Measurements from ENCODE around the gene CTF1.

Gene CTF1

GRCh38 chr16:30902029-30902972 lies 5.9 kb downstream of the CTF1 start:
- intact Hi-C loops (cut with DNase I): no loop called here
- DNase-seq: peak in 39 of 42 donors; percentile 39 to 83 (median 69)

DNA sequence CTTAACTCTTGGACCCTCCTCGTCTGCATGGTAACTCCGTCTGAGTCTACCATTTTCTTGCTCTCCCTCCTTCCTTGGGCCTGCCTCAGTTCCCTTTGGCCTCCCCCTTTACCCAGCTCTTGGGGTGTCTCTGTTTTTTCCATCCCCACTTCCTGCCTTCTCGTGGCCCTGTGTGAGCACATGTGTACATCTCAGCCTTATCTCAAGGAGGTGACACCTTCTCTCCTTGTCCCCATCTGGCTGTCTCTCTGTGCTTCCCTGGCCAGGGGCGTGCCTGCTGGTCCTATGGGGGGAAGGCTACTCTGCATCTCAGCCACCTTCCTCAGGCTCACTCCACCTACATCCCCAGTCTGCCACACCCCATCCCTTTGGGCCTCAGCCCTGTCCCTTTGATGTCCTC lies 6.6 kb downstream of the CTF1 start:
- intact Hi-C loops (cut with DNase I): no loop called here
- DNase-seq: no peak

- intact Hi-C loops (cut with DNase I): no loop called here
- DNase-seq: peak in 14 of 42 donors; percentile 13 to 61 (median 38)
Measured at GRCh38 chr16:30903596-30903995, 7.2 kb downstream of the CTF1 start.

- intact Hi-C loops (cut with DNase I): no loop called here
- DNase-seq: no peak
Measured at GRCh38 chr16:30904114-30904780, 7.8 kb downstream of the CTF1 start.

GRCh38 chr16:30907064-30907463 lies 10.7 kb downstream of the CTF1 start:
- intact Hi-C loops (cut with DNase I): no loop called here
- DNase-seq: no peak

GRCh38 chr16:30910427-30911029 lies 14.1 kb downstream of the CTF1 start:
- intact Hi-C loops (cut with DNase I): loop anchor here (10.0 kb wide), 1 partner anchor 66 kb away; no protein-coding TSS in a partner anchor

GRCh38 chr16:30912794-30913412 lies 16.5 kb downstream of the CTF1 start:
- DNase-seq: no peak
- intact Hi-C loops (cut with DNase I): loop anchor here (10.0 kb wide), 1 partner anchor 68 kb away; no protein-coding TSS in a partner anchor

More at GRCh38 chr16:30910427-30911029, 14.1 kb downstream of the CTF1 start:
- no peak for DNase-seq

DNA sequence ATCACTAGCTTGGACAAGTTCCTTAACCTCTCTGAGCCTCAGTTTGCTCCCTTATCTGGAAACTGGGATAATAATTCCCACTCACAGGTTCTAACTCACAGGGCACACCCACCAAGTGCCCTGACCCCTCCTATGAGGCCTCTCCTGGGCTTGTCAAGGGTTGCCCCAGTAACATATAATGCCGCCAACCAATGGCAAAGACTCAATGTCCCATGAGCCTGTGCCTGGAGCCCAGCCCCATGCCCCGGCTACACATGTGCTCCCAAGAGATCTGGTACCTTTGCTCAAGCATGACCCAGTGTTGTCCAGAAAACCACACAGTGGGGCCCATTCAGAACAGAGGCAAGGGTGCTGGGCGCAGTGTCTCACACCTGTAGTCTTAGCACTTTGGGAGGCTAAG lies 18.4 kb downstream of the CTF1 start:
- intact Hi-C loops (cut with DNase I): loop anchor here (10.0 kb wide), 1 partner anchor 70 kb away; no protein-coding TSS in a partner anchor
- no peak for DNase-seq

DNA sequence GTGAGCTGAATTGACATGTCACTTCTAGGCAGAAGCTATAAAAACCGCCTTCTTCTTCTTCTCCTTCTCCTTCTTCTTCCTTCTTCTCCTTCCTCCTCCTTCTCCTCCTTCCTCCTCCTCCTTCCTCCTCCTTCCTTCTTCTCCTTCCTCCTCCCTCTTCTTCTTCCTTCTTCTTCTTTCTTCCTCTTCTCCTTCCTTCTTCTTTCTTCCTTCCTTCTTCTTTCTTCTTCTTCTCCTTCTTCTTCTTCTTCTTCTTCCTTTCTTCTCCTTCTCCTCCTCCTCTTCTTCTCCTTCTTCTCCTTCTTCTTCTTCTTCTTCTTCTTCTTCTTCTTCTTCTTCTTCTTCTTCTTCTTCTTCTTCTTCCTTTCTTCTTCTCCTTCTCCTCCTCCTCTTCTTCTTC lies 22.2 kb downstream of the CTF1 start:
- DNase-seq: no peak
- intact Hi-C loops (cut with DNase I): loop anchor here (10.0 kb wide), 1 partner anchor 74 kb away; no protein-coding TSS in a partner anchor

DNA sequence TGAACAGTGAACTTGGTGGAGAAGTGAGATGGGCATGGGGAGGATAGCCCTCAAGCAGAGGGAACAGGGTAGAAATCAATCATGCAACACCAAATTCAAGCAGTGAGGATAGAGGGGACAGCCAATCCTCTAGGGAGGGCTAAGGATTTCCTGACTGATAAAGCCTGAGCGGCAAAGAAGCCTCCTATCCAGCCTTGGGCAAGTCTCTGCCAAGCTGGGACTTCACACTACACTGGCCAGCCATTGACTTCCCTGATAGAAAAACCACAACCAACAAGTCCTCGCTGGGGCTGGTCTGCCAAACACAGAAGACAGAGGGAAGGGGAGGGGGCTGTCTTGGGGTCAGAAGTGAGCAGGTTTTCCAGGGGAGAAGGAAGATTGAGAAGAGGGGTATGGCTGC lies 24.5 kb downstream of the CTF1 start:
- intact Hi-C loops (cut with DNase I): loop anchor here (10.0 kb wide), 2 partner anchors 116 to 266 kb away; partner anchors contain the start of genes FBRS and PRR14
- DNase-seq: no peak

DNA sequence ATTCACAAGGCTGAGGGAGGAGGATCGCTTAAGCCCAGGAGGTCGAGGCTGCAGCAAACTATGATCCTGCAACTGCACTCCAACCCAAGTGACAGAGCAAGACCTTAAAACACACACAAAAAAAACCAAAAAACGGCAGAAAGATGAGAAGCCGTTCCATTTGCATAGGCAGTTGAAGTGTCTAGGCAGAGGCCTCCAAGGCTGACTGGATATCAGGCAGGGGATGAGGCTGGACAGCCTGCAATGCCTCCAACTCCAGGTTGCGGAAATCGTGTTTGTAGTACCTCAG lies 25.0 kb downstream of the CTF1 start:
- intact Hi-C loops (cut with DNase I): loop anchor here (10.0 kb wide), 2 partner anchors 117 to 267 kb away; partner anchors contain the start of genes FBRS and PRR14
- no peak for DNase-seq

GRCh38 chr16:30921748-30922419 lies 25.5 kb downstream of the CTF1 start:
- intact Hi-C loops (cut with DNase I): loop anchor here (2.0 to 10.0 kb wide), 3 partner anchors 27 to 267 kb away; partner anchors contain the start of genes BCL7C, FBRS and PRR14
- DNase-seq: peak; percentile 75 to 95 (median 88)

- intact Hi-C loops (cut with DNase I): loop anchor here (2.0 to 10.0 kb wide), 3 partner anchors 28 to 268 kb away; partner anchors contain the start of genes BCL7C, FBRS and PRR14
- peak; percentile 99 to 100 (median 100) for DNase-seq
Measured at GRCh38 chr16:30922420-30922959, 26.1 kb downstream of the CTF1 start.

- intact Hi-C loops (cut with DNase I): loop anchor here (2.0 to 10.0 kb wide), 3 partner anchors 28 to 268 kb away; partner anchors contain the start of genes BCL7C, FBRS and PRR14
Measured at GRCh38 chr16:30922960-30923535, 26.6 kb downstream of the CTF1 start.

GRCh38 chr16:30923554-30924075 lies 27.2 kb downstream of the CTF1 start, which contains the start of gene FBXL19:
Gene FBXL19 (plus strand): TSS chr16:30923572. CDS start chr16:30925755, 2,183 bp downstream.
- peak in 1 of 42 donors; percentile 14 for DNase-seq
- intact Hi-C loops (cut with DNase I): loop anchor here (2.0 to 10.0 kb wide), 3 partner anchors 29 to 269 kb away; partner anchors contain the start of genes BCL7C, FBRS and PRR14

More at GRCh38 chr16:30922960-30923535, 26.6 kb downstream of the CTF1 start:
- DNase-seq: peak; percentile 98 to 100 (median 100)

DNA sequence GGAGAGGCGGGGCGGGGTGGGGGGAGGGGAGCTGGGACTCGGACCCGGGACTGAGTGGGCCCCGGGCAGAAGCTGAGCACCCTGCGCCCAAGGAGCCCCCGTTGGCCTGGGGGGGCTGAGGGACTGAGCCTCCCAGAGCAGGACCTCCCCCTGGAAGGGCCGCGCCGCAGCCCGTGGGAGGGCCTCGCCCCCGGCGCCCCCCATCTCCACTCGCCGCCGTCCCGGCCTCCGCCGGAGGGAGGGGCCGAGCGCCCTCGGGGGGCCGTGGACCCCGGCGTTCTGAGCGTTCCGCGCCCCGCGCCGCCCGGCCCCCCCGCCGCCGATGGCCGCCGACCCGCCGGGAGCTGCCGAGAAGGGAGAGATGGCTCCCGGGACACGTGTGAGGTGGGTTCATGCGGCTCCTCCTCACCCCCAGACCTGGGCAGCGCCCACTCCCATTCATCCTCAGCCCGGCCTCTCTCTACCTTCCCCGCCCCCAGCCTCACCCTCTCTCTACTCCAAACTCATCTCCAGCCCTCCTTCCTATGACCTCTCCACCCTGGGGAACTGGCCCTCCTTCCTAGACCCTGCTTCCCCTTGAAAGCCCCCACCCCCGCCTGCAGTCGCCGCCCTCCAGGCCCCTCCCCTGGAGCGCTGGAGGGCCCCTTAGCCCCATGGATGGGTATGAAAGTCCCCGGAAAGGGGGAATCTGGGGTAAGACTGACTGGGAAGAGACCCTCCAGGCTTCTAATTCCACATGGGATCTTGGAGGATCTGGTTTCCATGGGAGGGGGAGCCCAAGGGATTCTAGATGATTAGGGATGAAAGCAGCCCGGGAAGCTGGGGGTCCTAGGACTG lies 27.9 kb downstream of the CTF1 start:
- intact Hi-C loops (cut with DNase I): loop anchor here (10.0 kb wide), 2 partner anchors 119 to 269 kb away; partner anchors contain the start of genes FBRS and PRR14

More for the DNA sequence above, 27.9 kb downstream of the CTF1 start:
- DNase-seq: peak in 2 of 42 donors; percentile 18 to 42
